Measurements from ENCODE around the gene UPF1.

Gene UPF1

GRCh38 chr19:18840288-18841267 lies 8.8 kb downstream of the UPF1 start:
- DNase-seq (ENCODE audit: low read depth) = no peak
- no peak for TF ChIP-seq CTCF (conservative IDR thresholded peaks at IDR 0.05; ENCODE audit: low read depth, low read length)
- H3K4me3 ChIP-seq (ENCODE audit: low read depth, low read length) = no peak overlapping the region

- DNase-seq (ENCODE audit: low read depth) = no peak
- TF ChIP-seq CTCF (conservative IDR thresholded peaks at IDR 0.05; ENCODE audit: low read depth, low read length) = no peak
Measured at GRCh38 chr19:18841400-18841799, 9.6 kb downstream of the UPF1 start.

GRCh38 chr19:18842166-18842565 lies 10.4 kb downstream of the UPF1 start:
- H3K4me3 ChIP-seq (ENCODE audit: low read depth, low read length) = no peak overlapping the region
- DNase-seq (ENCODE audit: low read depth) = no peak
- TF ChIP-seq CTCF (conservative IDR thresholded peaks at IDR 0.05; ENCODE audit: low read depth, low read length) = no peak

More at GRCh38 chr19:18841400-18841799, 9.6 kb downstream of the UPF1 start:
- H3K4me3 ChIP-seq (ENCODE audit: low read depth, low read length) = no peak overlapping the region

- no peak for TF ChIP-seq CTCF (conservative IDR thresholded peaks at IDR 0.05; ENCODE audit: low read depth, low read length)
- peak; percentile 29 for DNase-seq (ENCODE audit: low read depth)
- H3K4me3 ChIP-seq (ENCODE audit: low read depth, low read length) = no peak overlapping the region
Measured at GRCh38 chr19:18843960-18844359, 12.2 kb downstream of the UPF1 start.

- no peak for DNase-seq (ENCODE audit: low read depth)
- no peak for TF ChIP-seq CTCF (conservative IDR thresholded peaks at IDR 0.05; ENCODE audit: low read depth, low read length)
- H3K4me3 ChIP-seq (ENCODE audit: low read depth, low read length) = no peak overlapping the region
Measured at GRCh38 chr19:18844806-18845329, 13.1 kb downstream of the UPF1 start.

GRCh38 chr19:18845961-18846360 lies 14.2 kb downstream of the UPF1 start:
- TF ChIP-seq CTCF (conservative IDR thresholded peaks at IDR 0.05; ENCODE audit: low read depth, low read length) = no peak
- no peak overlapping the region for H3K4me3 ChIP-seq (ENCODE audit: low read depth, low read length)

More at GRCh38 chr19:18845961-18846360, 14.2 kb downstream of the UPF1 start:
- DNase-seq (ENCODE audit: low read depth) = no peak
